GM13977 (cell line): ENCODE results near the gene CCNDBP1.

Experiments used
- DNase-seq: peaks from one replicate; pipeline ENCODE4 v3.0.0; 2012; ENCODE audit warnings: low spot score
- CTCF ChIP-seq: IDR thresholded peaks from 2 replicates; pipeline ENCODE4 v1.5.1; 2012; ENCODE audit warnings: mild to moderate bottlenecking, control low read depth; ENCODE audit not compliant: insufficient read depth; ENCODE audit errors: extremely low read depth, missing control alignments
- in situ Hi-C: fragments of 300-500 bp; cut with MboI; formaldehyde crosslinking; loops from one replicate; pipeline ENCODE4 v1.12.0; 2022; ENCODE audit warnings: low sequenced_read_pairs, low pct_unique_long_range_greater_than_20kb, mixed read lengths, inconsistent platforms; ENCODE audit not compliant: unreplicated experiment

The CCNDBP1 gene

GRCh38 chr15:43183270-43183669 lies 1.9 kb upstream of the CCNDBP1 start:
- no peak for TF ChIP-seq CTCF
- in situ Hi-C loops = no loop called here
- DNase-seq = no peak

DNA sequence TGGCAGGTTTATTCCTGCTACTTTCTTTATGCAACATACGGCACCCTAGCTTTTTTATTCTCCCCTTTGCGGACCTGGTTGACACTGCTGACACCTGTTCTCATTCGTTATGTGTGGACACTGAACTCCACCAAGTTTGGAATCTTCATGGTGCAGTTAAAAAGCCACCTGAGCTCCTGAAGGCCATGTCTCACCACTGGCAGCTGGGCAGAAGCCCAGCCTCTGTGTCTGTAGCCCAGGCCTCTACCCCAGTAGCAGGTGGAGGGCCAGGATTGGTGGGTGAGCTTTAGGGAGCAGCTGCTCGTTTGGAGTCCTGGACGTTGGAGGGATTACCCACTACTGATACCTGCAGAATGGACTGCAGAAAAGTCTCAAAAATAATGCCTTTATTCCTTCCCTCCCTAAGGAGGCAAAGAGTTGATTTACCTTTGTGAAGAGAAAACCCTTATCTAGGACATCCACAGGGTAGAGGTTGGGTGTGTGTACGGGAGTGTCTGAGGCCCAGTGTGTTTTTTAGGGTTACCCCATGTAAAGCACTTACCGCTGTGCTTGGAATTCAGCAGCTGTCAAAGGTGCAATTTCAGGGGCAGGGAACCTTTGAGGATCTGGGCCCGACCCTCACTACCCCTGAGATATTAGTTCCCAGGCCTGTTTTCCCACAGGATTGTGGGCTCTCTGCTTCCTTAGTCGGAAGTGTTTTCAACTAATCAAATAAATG lies 637 bp upstream of the CCNDBP1 start:
- in situ Hi-C loops = no loop called here
- DNase-seq = no peak
- TF ChIP-seq CTCF = no peak

DNA sequence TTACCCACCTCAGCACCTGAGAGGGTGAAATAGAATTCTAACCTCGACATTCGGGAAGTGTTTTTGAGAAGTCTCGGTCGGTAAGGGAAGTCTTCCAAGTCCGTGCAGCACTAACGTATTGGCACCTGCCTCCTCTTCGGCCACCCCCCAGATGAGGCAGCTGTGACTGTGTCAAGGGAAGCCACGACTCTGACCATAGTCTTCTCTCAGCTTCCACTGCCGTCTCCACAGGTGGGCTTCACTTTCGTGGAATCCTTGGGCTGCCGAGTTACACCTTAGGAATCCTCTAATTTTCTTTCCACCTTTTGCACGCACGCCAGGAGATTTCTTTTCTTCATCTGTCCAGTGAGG lies 775 bp downstream of the CCNDBP1 start:
- peak; percentile 48 for DNase-seq
- in situ Hi-C loops = no loop called here
- no peak for TF ChIP-seq CTCF

DNA sequence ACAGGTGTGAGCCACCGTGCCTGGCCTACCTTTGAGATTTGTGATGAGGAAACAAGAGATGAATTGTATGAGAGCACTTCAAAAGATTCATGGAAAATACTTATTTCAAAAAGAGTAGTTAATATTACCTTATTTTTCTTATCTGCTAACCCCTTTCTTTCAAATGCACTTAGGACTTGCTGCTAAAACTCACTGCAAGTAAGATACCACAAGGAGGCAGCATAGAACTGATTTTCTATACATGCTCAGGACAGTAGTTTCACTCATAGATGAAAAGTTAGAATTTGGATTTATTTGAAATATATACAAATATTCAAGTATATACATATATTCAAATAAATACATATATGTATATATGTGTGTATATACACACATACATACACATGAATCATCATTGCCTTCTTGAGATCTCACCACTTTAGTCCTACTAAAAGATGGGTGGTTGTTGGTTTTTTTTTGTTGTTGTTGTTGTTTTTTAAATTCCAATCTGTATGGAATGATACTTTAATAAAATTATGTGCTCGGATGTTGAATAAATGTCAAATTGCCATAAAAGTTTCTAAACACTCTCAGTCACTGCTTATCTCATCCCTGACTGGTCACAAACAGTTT lies 2.4 kb downstream of the CCNDBP1 start:
- TF ChIP-seq CTCF = peak; percentile 62
- in situ Hi-C loops = no loop called here
- peak; percentile 49 for DNase-seq

DNA sequence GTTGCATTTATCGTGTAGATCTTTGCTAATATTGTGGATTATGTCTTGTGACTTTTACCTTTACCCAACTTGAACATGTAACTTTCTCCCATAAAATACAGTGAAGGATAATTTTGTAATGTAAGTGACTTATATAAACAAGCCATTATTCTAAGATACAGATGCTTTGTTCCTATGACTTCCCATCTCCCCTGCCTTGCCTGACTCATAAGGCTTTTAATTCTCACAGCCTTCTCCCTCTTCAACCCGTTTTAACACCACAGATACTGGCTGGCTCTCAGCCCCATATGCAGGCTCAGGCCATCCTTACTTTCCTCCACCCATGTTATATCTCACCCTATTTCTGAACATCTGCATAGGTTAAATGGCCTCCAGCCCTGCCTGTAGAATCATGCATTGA lies 4.1 kb downstream of the CCNDBP1 start:
- DNase-seq = no peak
- in situ Hi-C loops = no loop called here
- TF ChIP-seq CTCF = no peak

DNA sequence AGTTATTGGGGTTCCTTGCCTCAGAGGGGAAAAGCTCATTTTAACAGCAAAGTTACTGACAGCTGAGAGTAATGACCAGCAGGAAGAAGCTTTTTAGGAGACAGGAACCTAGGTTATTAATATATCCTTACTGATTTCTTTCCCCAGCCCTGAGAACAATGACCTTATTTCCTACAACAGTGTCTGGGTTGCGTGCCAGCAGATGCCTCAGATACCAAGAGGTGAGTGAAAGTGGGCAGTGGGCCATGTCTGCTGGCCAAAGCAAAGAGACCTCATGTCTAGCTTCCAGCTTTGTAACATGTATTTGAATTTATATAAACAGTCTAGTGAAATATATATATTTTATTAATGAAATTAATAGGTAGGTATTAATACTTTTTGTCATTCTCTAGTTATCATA lies 5.0 kb downstream of the CCNDBP1 start:
- DNase-seq = no peak
- in situ Hi-C loops = no loop called here
- no peak for TF ChIP-seq CTCF

GRCh38 chr15:43193710-43194109 lies 8.5 kb downstream of the CCNDBP1 start:
- no peak for DNase-seq
- in situ Hi-C loops = no loop called here
- no peak for TF ChIP-seq CTCF
